Lung microvascular endothelial cell (primary cell): ENCODE data around the gene UBE2G2. TPM values are rescaled to one million over a fixed set of nuclear protein-coding genes. Genes with fewer than 3 reads are reported as not detected.

ENCODE experiments used
- DNase-seq, 2 donors: peaks; one replicate each; pipeline versions ENCODE4 v3.0.0 to v3.0.0-alpha.2; 2010; ENCODE audit warnings: low read depth in 2 of 2
- total RNA-seq: library from RNA; depleted of rRNA; stranded (reverse); fragments of >200 nt; gene quantifications from 2 replicates; pipeline ENCODE4 v1.2.1, GENCODE V29; 2014

UBE2G2 gene, protein sequence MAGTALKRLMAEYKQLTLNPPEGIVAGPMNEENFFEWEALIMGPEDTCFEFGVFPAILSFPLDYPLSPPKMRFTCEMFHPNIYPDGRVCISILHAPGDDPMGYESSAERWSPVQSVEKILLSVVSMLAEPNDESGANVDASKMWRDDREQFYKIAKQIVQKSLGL
- 73.9 and 92.3 TPM in 2 replicates for total RNA-seq

DNA sequence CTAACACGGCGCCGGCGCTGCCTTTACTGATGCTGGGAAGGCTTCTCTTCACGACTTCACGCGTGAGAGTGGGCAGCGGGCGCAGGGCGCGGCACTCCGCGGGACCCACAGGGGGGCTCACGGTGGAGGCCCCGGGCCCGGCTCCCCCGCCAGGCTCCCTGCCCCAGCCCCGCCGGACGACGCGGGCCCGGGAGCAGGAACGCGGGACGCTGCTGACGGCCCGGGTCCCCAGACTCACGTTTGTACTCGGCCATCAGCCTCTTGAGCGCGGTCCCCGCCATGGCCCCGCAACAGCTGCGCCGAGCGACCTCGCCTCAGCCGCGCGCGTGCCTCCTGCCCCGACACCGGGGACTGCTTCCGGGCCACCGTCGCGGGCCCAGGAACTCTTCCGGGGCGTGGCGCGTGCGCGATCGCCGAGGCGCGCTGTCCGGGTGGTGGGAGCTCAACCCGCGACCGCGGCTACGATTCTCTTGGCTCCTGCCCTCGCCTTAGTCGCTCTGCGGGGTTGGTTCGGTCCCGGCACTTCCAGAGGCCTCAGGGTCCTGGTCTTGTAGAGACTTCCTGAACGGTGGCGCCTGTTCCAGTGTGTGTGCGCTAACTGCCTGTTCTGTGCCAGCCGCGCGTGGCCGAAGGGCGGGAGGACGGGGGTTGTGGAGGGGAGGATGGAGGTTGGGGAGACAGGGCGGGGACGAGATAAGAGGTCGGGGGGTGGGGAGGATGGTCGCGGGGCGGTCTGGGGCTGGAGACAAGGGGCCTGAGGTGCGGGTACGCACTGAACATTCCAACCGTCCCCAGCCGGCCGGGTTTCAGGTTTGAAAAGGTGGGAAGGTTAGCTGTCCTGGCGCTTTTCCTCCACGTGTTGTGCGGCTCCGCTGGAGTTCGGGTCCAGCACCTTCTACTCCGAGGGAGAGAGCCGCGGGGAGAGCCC is at the start of gene UBE2G2:
UBE2G2 (minus strand) TSS at position 353 of the 928 bp plus-strand sequence; CDS start at position 281, 72 bp downstream.
- peak; percentile 82 to 84 for DNase-seq

DNA sequence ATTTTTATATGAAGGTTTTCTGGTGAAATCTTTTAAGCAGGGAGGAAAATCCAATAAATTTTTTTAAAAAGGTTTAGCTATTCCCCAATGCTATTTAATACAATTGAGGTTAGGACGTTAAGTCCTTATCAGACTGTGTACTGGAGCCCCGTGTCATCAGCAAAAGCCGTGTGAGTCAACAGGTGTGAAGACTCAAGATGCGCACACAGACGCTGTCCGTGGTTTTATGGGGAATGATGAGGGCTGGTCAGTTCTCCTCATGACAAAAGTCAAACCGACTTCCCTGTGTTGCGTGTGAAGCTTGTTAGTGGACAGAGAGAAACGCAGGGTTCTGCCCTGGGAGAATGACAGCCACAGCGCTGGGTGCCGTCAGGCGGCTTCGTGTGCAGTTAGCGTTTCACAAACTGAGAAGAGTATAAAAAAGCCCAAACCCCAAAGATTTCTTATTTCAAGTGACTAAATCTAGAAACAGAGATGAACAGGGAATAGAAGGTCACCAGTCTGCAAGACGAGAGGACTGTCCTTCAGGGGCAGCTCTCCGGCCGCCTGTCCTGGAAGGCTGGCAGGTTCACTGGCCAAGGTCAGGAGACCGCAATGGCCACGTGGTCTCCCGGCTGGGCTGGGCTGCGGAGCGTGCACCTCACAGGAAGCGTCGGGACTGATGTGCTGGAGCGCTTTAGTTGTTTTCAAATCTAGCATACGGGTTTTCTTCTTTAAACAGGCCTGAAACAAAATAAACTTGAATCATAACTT is 49.5 kb upstream of the UBE2G2 start:
- no peak for DNase-seq

DNA sequence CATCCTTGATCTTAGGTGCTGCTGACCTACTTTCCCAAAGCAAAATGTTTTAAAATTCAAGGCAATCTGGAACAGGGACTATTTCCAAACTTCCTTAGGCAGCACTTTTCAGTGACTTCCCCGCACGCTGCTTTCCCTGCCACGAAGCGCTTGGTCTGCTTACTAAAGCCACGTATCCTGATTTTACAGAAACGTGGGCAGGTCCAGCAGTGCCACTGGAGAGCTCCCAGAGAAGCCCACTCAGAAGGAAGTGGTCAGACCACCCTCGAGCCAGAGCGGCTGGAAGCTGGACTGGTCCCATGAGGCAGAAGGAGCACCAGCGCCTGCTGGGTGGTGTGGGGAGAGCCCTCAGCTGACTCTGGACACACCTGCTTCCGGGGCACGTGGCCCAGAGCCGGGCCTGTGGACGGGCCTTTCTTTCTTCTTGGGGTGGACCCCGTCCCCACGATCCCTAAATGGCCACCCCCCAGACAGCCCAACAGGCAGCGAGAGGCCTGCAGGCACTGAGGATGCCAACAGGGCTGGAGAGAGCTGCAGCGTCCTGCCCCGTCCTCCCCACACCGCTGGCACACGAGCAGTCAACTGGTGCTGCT is 48.7 kb upstream of the UBE2G2 start:
- DNase-seq, result no peak

DNA sequence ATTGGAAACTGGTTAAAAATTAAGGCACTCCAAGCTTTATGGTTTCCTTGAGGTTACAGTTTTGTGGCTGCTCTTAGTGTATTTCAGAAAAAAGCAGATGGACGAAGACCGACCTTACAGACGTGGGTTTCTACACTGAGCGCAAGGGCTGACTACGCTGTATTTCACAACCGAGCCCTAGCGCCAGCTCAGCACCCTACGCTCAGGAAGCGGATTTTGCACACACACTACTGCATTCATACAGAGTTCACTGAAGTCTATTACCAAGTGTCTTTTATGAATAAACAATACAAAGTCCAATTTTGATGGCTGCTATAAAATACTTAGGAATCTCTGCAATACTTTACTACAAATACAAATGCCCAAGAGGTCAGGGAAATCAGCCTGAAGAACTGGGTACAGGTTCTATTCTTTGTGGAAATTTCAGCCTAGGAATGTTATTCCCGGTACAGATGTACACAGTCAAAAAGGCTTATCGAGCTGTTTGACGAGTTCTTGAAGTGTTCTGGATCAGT is 48.1 kb upstream of the UBE2G2 start:
- DNase-seq, result no peak

DNA sequence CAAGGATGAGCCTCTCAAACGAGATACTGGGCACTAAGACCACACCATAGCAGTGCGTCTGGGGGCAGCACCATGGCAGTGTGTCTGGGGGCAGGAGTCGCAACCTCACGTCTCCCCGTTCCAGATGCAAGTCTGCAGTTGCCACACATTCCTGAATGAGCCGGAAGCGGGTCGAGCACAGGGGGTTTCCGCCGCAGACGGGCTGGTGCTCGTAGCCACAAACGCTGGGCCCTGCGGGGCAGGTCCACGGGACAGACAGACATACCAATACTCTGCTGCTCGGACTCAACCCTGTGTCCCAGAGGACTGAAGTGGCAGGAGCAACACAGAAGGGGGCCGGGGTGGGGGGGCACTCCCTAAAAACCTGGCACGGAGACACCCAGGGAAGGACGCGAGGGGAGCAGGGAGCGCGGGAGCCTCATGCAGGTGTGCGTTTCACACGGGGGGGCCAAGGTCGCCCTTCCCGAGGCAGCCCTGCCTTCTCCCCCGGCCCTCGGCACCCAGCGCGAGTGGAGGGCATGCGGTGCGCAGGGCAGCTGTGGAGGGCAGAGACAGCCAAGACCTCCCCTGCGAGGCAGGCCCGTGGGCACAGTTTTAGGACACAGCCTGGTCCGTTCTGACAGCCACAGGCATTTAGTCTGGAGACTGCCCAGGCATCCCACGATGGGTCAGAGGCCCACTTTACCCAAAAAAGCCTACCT is 47.4 kb upstream of the UBE2G2 start:
- DNase-seq, result no peak

DNA sequence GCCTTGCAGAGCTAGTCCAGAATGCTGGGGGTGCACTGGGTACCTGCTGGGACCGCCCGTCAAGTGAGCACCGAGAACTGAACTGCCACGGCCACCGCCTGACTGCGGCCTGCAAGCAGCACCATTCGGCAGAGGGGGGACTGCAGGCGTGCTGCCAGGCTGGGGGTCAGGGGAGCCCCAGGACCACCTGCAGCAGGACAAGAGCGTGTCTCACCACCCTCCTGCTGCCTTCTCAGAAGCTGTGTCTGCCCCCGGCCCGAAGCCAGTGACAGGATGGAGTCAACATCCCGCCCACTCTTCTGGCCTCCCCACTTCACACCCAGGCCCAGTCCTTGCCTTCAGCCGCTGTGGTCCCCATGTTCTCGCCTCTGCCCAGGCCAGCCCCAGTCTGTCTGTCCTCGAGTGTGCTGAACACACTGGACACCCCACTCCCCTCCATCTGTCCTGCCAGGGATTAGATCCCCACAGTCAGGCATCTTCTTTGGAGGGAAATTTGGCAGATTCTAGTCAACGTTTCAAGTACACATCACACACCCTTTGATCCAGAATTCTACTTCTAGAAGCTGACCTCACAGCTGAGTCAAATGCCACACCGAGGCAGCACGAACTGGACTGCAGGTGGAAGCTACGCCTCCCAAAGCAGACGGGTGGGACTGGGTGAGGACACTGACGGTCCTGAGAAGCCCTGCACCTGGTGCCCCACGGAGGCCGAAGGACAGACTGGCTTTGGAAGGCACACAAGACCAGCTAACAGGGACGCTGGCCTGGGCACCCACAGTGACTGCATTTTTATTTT is 45.8 kb upstream of the UBE2G2 start:
- DNase-seq, result no peak

DNA sequence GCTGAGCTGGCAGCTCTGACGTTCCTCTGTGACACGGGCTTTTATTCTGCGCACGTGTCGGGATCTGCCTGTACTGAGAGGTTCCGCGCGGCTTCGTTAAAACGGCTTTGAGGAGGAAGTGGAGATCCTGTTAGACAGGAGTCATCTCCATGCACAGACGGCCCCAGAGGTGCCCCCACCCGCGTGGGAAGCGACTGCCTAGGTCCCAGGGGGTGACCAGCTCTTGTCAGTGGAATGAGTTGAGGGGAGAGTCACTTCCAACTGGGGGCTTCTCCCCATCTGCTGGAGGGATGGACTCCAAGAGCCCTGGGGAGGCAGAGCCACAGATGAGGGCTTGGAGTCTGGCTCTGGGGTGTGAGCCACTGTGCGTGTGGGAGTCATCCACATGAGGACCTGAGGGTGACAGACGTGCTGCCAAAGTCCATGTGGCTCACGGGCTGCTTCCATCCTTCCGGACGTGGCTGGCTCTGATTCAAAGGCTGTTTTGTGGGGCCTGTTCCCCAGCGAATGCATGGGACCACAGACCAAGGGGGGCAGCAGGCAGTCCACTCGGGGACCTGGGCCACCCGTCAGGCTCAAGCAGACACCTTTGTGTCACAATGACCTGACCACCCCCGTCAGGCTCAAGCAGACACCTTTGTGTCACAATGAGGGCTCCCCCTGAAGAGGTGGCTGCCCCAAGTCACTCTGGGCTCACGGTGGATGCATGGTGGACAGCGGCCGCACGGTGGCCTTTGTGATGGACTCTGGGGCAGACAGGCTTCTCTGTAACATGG is 45.1 kb upstream of the UBE2G2 start:
- peak; percentile 62 to 69 for DNase-seq

DNA sequence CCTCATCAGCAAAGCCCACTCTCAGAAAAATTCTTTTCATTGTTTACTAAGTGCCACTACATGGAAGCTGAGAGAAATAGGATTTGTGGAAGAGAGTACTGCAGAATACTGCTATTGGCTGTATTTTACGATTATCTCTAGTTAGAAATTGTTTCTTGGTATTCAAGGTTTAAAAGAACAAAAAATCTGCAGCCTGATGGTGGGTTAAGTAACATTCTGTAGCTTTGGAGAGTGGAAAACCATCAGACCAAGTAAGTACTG is 44.5 kb upstream of the UBE2G2 start:
- no peak for DNase-seq

DNA sequence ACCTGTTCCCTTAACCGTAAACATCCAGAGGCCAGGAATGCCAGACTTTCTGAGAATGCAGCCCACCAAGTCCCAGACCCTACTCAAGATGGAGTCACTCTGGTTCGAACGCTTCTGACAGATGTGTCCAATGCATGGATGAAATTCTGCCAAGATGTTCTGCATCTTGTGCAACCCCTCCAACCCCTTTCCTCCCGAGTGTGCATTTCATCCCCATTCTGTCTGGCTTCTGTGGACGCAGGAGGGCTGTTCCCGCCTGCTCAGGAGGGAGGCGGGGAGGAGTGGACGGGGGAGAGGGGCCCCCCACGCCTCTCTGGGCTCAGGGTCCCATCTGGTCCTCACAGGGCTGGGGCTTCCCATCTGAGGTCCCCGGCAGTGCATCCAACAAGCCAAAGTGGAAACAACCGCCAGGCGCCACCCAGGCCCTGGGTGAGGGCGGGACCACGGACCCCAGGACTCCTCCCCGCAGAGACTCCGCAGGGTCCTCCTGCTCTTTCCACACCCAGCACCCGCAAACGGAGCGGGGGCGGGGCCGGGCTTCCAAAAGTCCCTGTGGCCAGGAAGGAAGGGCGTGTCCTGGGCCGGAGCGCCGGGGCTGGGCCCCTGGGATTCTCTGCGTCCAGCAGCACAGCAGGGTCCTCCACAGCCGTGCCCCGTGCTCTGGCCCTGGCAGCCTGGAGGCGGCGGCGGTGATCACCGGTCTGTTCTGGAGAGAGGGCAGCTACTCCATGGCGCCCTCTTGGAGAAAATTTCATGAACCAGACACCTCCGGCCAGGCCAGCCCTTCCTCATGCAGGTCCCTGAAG is 44.0 kb upstream of the UBE2G2 start:
- DNase-seq, result peak; percentile 36 to 58

DNA sequence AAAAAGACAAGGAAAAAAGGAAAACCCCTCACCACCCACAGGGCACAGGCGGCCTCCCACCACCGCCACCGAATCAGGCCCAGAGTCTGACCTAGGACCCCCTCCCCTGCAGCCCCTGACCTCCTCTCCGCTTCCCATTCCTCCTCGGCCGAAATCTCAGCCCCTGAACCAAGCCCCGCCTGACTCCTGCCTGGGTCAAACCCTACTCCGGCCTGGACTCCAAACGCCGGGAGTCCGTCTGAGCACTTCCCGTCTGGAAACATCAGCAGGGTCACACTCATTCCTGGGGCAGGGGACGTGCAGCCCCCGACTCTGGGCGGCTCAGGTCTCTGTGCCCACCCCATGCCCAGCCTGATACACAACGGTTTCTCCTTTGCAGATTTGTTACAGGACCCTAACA is 42.6 kb upstream of the UBE2G2 start:
- DNase-seq, result no peak

DNA sequence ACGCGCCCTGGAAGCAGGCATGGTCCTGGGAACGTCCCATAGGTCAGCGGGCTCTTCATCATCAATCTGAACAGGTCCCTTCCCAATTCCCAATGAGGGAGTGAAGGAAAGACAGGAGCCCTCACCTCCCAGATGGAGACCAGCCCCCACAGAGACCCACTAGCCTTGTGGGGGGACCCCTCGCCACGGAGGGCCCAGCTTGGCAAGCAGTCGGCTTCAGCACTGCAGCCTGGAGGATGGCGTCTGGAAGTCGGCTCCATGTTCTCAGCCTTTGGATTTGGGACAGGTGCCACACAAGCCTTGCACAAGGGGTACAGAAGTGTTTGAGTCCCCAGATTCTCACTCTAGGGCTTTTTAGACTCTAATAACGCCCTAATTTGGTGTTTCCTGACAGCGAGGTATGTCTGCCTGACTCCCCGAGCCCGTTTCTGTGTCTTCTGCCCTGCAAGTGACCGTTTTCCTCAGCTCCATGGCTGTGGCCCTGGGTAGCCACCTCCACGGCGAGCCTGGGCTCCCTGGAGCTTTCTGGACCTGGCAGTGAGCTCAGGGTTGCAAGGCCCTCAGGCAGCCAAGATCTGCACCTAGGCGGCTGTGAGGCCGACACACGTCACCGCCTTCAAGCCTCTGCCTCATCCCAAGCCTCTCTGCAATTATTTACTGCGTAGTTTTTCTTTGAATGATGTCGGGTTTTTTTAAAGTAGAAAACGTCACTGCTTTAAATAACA is 41.3 kb upstream of the UBE2G2 start:
- no peak for DNase-seq

DNA sequence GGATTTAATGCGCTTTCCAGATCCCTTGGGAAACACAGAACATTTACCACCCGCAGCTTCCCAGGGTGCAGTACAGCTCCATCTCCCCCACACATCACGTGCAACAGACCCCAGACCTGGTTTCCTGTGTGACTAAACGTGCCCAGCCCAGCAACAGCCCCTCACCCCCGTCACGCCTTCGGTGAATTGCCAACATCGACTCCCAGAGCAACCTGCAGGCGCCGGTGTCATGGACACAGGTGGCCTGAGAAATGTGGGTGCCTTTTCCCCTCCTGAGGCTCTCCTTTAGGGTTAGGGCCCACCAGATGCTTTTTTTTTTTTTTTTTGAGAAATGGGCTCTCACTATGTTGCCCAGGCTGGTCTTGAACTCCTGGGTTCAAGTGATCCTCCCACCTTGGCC is 40.5 kb upstream of the UBE2G2 start:
- DNase-seq, result no peak

DNA sequence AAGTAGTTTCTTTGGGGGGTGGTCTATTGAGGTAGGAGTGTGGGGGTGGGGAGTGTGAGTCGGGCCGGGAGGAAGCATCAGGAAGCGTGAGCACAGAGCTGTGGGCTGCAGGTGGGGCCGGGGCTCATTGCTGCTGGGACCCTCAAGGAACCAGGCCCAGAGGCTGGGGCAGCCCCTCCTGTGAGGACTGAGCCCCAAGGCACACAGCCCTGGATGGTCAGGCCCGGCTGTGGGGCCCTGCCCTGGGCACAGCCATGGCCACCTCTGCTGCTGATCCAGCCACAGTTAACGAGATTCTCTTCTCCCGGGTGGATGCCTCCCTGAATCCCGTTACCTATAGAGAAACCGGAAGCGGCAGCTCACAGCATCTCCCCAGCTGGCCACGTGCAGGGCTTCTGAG is 39.2 kb upstream of the UBE2G2 start:
- no peak for DNase-seq

DNA sequence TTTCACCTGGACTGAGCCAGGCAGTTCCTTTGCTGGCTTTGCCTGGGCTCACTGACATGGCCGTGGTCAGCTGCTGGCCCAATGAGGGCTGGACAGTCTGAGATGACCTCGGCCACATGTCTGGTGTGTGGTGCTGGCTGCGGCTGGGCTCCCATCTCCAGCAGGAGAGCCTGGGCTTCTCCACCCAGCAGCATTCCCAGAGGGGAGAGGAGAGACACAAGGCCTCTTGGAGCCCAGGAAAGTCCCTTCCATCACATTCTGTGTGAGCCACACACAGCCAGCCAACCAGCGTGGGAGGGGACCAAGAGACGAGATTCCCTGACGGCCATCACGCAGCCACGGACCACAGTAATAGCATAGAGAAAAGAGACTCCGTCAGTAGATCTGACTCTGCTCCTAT is 37.3 kb upstream of the UBE2G2 start:
- DNase-seq, result no peak

DNA sequence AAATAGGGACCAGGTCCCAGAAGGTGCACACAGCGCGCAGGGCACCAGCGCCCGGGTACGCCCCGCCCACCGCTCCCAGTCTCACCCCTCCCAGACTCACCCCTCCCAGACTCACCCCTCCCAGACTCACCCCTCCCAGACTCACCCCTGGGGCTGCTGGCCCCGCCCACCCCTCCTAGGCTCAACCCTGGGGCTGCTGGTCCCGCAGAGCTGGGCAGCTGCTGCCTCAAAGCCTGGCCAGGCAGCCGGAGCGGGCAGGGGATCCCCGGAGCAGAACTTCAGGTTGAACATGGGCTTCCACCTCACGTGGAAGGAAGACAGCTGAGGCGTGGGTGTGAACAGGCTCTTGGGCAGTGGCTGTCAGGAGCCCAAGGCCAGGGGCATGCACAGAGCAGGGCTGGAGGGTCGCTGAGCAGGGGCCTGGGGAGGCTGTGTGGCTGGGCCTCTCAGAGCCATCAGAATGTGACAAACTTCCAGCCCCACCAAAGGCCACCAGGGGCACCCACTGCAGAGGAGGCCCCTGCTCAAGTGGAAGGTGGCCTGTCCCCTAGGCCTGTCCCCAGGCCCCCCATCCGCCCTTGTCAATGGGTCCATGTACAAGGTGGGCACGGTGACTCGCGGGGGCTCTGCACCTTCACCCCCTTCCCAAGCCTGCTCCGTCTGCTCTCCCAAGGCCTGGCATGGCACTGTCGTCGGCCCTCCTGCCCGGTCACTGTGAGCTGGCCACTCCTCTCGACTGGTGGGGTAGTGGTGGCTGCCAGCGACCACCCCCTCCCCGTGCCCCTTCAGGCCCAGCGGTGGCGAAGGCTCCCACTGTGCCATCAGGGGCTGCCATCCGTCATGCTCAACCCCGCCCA is 36.6 kb upstream of the UBE2G2 start:
- no peak for DNase-seq

DNA sequence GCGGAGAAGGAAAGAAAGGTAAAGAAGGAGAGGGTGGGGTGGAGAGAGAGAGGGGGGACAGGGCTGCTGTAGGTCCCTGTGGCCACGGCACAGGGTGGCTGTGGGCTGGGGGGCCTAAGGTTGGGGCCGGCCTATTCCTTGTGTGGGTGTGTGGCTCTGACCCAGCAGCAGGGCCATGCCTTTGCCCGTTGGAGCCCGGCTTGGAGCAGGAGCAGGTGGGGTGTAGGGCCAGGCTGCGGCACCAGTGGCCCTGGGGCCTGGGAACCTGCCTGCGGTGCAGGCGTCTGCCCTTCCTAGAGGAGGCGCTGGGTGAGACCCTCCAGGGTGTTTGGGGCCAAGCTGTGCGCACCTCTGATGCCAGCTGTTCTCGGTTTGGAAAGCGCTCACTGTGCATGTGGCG is 35.9 kb upstream of the UBE2G2 start:
- DNase-seq, result no peak
